ENCODE measurements around the gene GPT2.

DNA sequence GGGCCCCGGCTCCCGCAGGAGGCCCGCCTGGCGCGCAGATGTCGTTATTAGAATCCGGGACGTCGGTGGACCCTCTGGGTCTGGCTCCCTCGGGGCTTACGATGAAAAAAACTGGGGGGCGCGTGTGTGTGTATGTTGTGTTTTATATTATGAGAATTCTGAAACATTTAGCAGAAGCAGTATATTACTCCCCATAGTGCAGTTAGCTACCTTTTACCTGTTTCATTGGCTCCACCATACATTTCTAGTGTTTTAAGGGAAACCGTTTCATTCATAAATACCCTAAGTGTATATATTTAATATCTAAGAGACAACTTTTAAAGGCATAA is 89.8 kb downstream of the GPT2 start:
- no peak for TF ChIP-seq EZH2 (IDR thresholded peaks at IDR 0.05)
- no peak for TF ChIP-seq POLR2AphosphoS5 (IDR thresholded peaks at IDR 0.05; ENCODE audit: borderline replicate concordance, low read depth, low read length)
